GM12891 (cell line): ENCODE data around the gene ANKRD30A. TPM values are rescaled to one million over a fixed set of nuclear protein-coding genes. Genes with fewer than 3 reads are reported as not detected.
"Not testable (repeated sequence)": the region's sequence is repeated elsewhere in the genome, so short reads cannot be mapped to it uniquely, and the experiment has no call there.

Source experiments
- DNase-seq: peaks from one replicate; pipeline ENCODE4 v3.0.0; 2011; ENCODE audit warnings: low spot score; ENCODE audit not compliant: insufficient read length
- FAIRE-seq: peaks from 2 replicates; lab custom pipeline; 2011; peaks lifted over from hg19 to GRCh38; lab: Jason Lieb, UNC
- PAX5 ChIP-seq: IDR thresholded peaks from 2 replicates; pipeline ENCODE4 v1.6.1; 2011; ENCODE audit warnings: low read length, moderate library complexity, mild to moderate bottlenecking; ENCODE audit not compliant: insufficient read depth, severe bottlenecking
- POLR2A ChIP-seq: IDR thresholded peaks from 2 replicates; pipeline ENCODE4 v1.6.1; 2011; ENCODE audit warnings: low read depth, low read length, control low read depth
- POLR2AphosphoS5 ChIP-seq: IDR thresholded peaks from 2 replicates; pipeline ENCODE4 v1.6.1; 2011; ENCODE audit warnings: low read depth, low read length, control low read depth
- POU2F2 ChIP-seq: IDR thresholded peaks from 2 replicates; pipeline ENCODE4 v1.6.1; 2011; ENCODE audit warnings: low read depth, mild to moderate bottlenecking, control low read depth, low read length, moderate library complexity
- SPI1 ChIP-seq: IDR thresholded peaks from 2 replicates; pipeline ENCODE4 v1.6.1; 2011; ENCODE audit warnings: low read depth, low read length, control low read depth
- TAF1 ChIP-seq: IDR thresholded peaks from 2 replicates; pipeline ENCODE4 v1.6.1; 2011; ENCODE audit warnings: low read depth, low read length, control low read depth
- polyA plus RNA-seq: library from polyadenylated mRNA; unstranded; fragments of >200 nt; gene quantifications from one replicate; pipeline ENCODE4 v1.2.1, GENCODE V29; 2012; ENCODE audit warnings: low read depth, missing spikeins, inconsistent platforms; ENCODE audit not compliant: missing spikeins

The ANKRD30A gene, protein sequence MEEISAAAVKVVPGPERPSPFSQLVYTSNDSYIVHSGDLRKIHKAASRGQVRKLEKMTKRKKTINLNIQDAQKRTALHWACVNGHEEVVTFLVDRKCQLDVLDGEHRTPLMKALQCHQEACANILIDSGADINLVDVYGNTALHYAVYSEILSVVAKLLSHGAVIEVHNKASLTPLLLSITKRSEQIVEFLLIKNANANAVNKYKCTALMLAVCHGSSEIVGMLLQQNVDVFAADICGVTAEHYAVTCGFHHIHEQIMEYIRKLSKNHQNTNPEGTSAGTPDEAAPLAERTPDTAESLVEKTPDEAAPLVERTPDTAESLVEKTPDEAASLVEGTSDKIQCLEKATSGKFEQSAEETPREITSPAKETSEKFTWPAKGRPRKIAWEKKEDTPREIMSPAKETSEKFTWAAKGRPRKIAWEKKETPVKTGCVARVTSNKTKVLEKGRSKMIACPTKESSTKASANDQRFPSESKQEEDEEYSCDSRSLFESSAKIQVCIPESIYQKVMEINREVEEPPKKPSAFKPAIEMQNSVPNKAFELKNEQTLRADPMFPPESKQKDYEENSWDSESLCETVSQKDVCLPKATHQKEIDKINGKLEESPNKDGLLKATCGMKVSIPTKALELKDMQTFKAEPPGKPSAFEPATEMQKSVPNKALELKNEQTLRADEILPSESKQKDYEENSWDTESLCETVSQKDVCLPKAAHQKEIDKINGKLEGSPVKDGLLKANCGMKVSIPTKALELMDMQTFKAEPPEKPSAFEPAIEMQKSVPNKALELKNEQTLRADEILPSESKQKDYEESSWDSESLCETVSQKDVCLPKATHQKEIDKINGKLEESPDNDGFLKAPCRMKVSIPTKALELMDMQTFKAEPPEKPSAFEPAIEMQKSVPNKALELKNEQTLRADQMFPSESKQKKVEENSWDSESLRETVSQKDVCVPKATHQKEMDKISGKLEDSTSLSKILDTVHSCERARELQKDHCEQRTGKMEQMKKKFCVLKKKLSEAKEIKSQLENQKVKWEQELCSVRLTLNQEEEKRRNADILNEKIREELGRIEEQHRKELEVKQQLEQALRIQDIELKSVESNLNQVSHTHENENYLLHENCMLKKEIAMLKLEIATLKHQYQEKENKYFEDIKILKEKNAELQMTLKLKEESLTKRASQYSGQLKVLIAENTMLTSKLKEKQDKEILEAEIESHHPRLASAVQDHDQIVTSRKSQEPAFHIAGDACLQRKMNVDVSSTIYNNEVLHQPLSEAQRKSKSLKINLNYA (N-terminal part only)
- not detected for polyA plus RNA-seq

DNA sequence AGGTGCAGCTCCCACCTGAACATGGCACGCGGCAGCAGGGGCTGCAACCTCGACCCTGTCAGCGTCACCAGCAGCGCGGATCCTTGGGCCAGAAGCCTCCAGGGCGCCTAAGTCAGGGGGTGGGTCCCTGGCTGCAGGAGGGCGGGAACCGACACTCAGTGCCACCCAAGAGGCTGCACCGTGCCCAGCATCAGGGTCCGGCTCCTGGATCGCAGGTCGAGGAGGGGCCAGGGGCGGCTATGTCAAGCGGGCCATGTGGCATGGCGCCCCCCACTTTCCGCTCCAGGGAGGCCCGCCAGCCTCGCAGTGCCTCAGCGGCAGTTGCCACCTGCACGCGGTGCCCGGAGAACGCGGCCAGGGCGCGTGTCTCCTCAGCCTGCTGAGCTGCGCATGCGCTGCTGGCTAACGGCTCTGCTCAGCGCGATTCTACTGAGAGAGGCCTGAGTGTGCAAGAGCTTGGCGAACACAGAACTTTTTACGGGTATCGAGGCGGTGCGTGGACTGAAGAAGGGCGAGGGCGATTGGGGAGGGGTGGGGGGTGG is at the start of gene ANKRD30A:
ANKRD30A (plus strand) TSS at position 408 of the 542 bp plus-strand sequence. CDS start 190 bp downstream, outside the sequence.
- DNase-seq (no peak), FAIRE-seq (no peak)
- TF ChIP-seq TAF1: no peak
- no peak for TF ChIP-seq POLR2AphosphoS5
- no peak for TF ChIP-seq SPI1

DNA sequence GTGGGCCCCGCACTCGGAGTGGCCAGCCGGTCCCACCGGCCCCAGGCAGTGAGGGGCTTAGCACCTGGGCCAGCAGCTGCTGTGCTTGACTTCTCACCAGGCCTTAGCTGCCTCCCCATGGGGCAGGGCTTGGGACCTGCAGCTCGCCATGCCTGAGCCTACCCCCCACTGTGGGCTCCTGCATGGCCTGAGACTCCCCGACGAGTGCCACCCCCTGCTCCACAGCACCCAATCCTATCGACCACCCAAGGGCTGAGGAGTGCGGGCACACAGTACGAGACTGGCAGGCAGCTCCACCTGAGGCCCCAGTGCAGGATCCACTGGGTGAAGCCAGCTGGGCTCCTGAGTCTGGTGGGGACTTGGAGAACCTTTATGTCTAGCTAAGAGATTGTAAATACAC is 49.3 kb upstream of the ANKRD30A start:
- not testable (repeated sequence) for FAIRE-seq, DNase-seq

DNA sequence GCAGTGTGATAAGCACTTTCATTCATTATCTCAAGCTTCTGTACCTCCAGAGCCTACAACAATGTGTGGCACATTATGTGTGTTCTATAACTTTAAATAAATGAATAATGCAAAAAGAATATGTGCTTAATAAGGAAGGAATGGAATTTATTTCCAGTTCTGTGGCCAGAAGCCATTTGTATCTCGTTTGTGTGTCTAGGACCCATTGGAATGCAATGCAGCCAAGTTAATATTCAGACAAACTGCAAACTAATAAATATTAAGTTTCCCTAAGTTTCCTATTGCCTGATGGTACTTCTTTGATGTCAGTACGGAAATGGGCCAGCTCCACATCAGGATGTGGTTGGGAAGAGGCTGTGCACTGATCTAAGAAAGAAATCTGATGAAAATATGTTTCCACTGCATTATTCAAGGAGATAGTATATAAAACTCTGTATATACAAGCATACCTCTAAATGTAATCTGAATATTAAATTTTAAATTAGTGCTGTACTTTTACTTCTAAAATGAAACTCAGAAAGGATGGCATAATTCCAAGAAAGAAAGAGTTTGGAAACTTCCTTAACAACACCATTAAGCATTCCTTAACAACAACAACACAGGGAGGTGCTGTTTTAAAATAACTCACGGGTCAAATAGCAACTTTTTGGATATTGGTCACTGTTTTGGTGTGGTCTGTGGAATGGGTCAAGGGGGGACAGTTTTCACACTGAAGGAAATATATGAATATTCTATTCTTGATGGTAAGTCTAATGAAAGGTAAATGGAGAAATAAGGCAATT is 29.4 kb upstream of the ANKRD30A start:
- no peak for DNase-seq
- TF ChIP-seq POLR2AphosphoS5: no peak
- no peak for TF ChIP-seq TAF1
- TF ChIP-seq PAX5: no peak
- no peak for TF ChIP-seq POU2F2
- TF ChIP-seq POLR2A: no peak
- no peak for TF ChIP-seq SPI1
- no peak for FAIRE-seq

DNA sequence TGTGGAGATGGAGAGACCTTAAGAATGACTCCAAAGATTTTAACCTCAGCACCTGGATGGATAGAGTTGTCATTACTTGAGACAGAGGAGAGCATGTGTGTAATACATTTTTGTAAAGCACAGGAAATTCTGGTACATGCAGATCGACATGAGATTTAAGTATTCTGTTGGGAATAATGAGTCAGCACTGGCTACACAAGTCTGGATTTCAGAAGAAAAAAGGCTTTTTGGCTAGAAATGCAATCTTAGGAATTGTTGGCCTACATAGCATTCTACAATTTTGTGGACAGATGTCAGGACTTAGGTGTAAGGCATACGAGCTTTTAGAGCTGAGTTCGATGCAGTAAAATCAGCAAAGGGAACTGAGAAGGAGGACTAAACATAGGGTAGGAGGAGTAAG is 24.1 kb upstream of the ANKRD30A start:
- TF ChIP-seq PAX5 (no peak), TAF1 (no peak), POLR2A (no peak), POLR2AphosphoS5 (no peak), SPI1 (no peak), POU2F2 (no peak)
- FAIRE-seq (no peak), DNase-seq (no peak)

DNA sequence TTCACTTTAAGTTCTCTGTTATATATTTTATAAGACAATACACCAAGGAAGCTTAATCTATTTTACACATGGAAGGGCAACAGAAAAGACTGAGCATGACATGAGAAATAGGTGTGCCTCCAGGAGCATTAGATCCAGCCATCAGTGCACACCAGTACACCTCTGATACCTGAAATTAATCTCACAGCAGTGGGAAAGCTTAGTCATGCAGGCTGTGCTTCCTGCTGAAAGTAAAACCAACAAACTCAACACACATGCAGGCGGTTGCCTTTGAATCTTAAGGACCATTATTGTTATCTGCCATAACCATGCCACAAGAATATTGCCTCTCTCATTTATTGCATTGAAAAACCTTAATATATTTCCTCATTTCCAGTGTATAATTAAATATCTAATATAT is 16.4 kb upstream of the ANKRD30A start:
- DNase-seq (no peak), FAIRE-seq (no peak)
- TF ChIP-seq PAX5: no peak
- TF ChIP-seq TAF1: no peak
- no peak for TF ChIP-seq SPI1
- no peak for TF ChIP-seq POLR2A
- TF ChIP-seq POU2F2: no peak
- TF ChIP-seq POLR2AphosphoS5: no peak

DNA sequence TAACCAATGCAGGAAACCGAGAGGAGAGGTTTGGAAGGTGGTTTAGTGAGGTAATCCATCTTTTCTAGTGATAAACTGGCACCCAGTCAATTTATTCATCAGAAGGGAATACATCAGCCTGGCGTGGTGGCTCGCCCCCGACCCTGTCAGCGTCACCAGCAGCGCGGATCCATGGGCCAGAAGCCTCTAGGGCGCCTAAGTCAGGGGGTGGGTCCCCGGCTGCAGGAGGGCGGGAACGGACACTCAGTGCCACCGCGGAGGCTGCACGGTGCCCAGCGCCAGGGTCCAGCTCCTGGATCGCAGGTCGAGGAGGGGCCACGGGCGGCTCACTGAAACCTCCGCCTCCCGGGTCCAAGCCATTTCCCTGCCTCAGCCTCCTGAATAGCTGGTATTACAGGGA is 866 bp upstream of the ANKRD30A start:
- DNase-seq: no peak
- no peak for TF ChIP-seq TAF1
- TF ChIP-seq SPI1: no peak
- no peak for TF ChIP-seq POLR2AphosphoS5
- TF ChIP-seq POU2F2: no peak
- FAIRE-seq: no peak

DNA sequence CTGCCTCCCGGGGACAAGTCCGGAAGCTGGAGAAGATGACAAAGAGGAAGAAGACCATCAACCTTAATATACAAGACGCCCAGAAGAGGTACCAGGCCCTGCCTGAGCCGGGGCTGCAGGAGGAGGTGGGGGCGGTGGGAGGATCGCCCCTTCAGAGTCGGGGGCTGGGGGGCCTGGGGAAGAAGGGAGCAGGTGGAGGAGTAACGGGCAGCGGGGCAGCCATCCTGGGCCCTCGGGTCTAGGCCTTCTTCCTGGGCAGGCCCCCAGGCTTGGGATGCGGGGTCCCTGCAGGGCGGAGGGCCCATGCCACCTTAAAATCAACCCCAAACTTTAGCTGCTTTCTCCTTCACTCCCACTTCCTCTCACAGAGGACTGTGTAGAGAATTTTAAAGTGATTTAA is 523 bp downstream of the ANKRD30A start:
- FAIRE-seq (no peak), DNase-seq (no peak)
- TF ChIP-seq SPI1 (no peak), TAF1 (no peak), PAX5 (no peak), POLR2A (no peak), POU2F2 (no peak), POLR2AphosphoS5 (no peak)

DNA sequence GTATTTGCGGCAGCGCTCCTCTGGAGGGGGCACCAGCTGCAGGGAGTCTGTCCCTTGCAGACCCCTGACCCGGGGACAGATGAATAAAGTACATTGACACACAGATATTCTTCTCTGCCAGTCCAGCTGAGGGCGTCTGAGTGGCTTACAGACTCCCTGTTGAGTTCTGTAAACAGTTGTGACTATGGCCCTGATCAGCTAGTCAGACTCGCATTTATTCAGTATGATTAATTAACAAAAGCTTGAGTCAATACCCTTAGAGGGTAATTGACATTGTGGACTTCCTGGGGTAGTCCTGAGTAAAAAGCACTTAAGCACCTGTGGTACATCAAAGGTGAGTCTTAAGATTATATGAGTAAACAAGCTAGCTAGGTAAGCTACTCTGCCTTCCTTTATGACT is 21.0 kb downstream of the ANKRD30A start:
- no peak for FAIRE-seq
- no peak for DNase-seq
- no peak for TF ChIP-seq POU2F2
- no peak for TF ChIP-seq PAX5
- TF ChIP-seq POLR2A: no peak
- no peak for TF ChIP-seq POLR2AphosphoS5
- no peak for TF ChIP-seq TAF1
- TF ChIP-seq SPI1: no peak

DNA sequence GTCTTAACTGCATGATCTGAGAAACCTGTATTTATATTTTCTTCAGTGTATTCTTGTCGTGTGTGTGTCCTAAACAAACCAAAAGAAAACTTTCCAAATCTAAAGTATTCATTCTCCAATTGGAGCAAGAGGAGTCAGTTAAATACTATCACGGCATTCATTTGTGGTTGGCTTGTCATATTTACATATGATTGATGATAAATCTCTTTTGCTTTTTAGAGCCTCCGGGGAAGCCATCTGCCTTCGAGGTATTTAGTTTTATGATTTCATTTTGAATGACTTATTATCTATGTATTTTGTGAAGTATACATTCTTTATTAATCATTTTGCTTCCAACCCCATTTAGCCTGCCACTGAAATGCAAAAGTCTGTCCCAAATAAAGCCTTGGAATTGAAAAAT is 37.0 kb downstream of the ANKRD30A start:
- FAIRE-seq, DNase-seq: not testable (repeated sequence)

DNA sequence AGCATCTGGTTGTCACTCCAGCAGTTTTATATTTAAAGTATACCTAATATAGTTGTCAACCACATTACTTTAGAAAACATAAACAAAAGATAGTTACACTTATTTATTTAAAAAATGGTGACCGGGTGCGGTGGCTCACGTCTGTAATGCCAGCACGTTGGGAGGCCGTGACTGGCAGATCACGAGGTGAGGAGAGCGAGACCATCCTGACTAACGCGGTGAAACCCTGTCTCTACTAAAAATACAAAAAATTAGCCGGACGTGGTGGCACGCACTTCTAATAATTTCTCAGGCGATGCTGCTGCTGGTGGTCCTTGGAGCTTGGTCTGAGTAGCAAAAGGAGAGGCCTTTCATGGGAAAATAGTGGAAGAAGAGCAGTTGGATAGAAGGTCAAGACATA is 46.5 kb downstream of the ANKRD30A start:
- DNase-seq, FAIRE-seq: not testable (repeated sequence)

DNA sequence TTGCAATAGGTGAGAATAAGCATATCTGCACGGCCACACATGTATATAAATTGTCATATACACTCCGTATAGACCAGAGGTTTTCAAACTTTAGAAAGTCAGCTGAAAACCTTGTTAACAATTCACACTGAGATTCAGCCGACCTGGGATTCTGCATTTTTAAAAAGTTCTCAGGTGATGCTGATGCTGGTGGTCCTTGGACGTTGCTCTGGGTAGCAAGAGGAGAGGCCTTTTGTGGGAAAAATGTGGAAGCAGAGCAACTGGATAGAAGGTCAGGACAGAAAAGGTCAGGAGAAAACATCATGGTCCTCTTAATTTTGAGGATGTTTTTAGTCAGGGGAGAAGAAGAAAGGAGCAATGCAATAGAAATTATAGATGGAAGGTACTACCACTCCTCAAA is 52.9 kb downstream of the ANKRD30A start:
- not testable (repeated sequence) for DNase-seq, FAIRE-seq

DNA sequence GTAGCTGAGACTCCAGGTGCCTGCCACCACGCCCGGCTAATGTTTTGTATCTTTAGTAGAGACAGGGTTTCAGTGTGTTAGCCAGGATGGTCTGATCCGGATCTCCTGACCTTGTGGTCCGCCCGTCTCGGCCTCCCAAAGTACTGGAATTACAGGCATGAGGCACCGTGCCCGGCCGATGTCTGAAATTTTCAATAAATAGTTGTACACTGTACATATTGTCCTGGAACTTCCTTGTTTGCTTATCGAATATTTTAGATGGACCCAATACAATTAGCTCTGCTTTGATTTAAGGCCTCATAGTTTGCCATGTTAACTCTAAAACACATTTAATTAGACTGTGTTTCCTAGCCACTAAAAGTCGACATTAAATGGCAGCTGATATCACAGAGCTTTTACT is 57.3 kb downstream of the ANKRD30A start:
- not testable (repeated sequence) for FAIRE-seq, DNase-seq
